ENCODE measurements around the gene DAB1.

GRCh38 chr1:57186455-57186854 lies 237.4 kb downstream of the DAB1 start:
- TF ChIP-seq POLR2A (IDR thresholded peaks at IDR 0.05): no peak
- TF ChIP-seq, protein P1, sequence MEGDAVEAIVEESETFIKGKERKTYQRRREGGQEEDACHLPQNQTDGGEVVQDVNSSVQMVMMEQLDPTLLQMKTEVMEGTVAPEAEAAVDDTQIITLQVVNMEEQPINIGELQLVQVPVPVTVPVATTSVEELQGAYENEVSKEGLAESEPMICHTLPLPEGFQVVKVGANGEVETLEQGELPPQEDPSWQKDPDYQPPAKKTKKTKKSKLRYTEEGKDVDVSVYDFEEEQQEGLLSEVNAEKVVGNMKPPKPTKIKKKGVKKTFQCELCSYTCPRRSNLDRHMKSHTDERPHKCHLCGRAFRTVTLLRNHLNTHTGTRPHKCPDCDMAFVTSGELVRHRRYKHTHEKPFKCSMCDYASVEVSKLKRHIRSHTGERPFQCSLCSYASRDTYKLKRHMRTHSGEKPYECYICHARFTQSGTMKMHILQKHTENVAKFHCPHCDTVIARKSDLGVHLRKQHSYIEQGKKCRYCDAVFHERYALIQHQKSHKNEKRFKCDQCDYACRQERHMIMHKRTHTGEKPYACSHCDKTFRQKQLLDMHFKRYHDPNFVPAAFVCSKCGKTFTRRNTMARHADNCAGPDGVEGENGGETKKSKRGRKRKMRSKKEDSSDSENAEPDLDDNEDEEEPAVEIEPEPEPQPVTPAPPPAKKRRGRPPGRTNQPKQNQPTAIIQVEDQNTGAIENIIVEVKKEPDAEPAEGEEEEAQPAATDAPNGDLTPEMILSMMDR (IDR thresholded peaks at IDR 0.05): no peak

Measured in transverse colon (tissue), 3 donors.